Neural cell (in vitro differentiated cells): ENCODE results near the gene MARS1. TPM values are rescaled to one million over a fixed set of nuclear protein-coding genes. Genes with fewer than 3 reads are reported as not detected.

Experiments used
- H2AFZ ChIP-seq: fragments of 200-600, 300-800 bp; sonication (generic), shearing (Covaris generic); 2 replicates; pipeline ENCODE4 v1.6.0; 2014; ENCODE audit warnings: low read depth, mild to moderate bottlenecking, antibody characterized with exemption, low read length, moderate library complexity
- H3F3A ChIP-seq: fragments of 200-600 bp; shearing (Covaris generic); 2 replicates; pipeline ENCODE4 v1.6.1; 2016; ENCODE audit warnings: mild to moderate bottlenecking, moderate library complexity, mixed read lengths, antibody characterized with exemption, low read length; ENCODE audit not compliant: insufficient read depth, poor library complexity, severe bottlenecking
- H3K27ac ChIP-seq: fragments of 200-600, 300-800 bp; sonication (generic), shearing (Covaris generic); 2 replicates; pipeline ENCODE4 v1.5.1; 2014; ENCODE audit warnings: mild to moderate bottlenecking, low read length, moderate library complexity
- H3K27me3 ChIP-seq: fragments of 300-800, 200-600 bp; sonication (generic), shearing (Covaris generic); 2 replicates; pipeline ENCODE4 v1.6.0; 2014; ENCODE audit warnings: mild to moderate bottlenecking, low read depth, low read length, moderate library complexity; ENCODE audit not compliant: insufficient read depth
- H3K36me3 ChIP-seq: fragments of 300-800, 200-600 bp; sonication (generic), shearing (Covaris generic); 2 replicates; pipeline ENCODE4 v1.5.1; 2014; ENCODE audit warnings: mild to moderate bottlenecking, antibody characterized with exemption, low read length, moderate library complexity; ENCODE audit not compliant: insufficient read depth
- H3K4me2 ChIP-seq: fragments of 300-800, 200-600 bp; sonication (generic), shearing (Covaris generic); 2 replicates; pipeline ENCODE4 v1.6.0; 2014; ENCODE audit warnings: mild to moderate bottlenecking, low read length
- H3K4me3 ChIP-seq: fragments of 300-800, 200-600 bp; sonication (generic), shearing (Covaris generic); 2 replicates; pipeline ENCODE4 v1.5.1; 2014; ENCODE audit warnings: mild to moderate bottlenecking, low read length, moderate library complexity
- H3K79me2 ChIP-seq: fragments of 200-600 bp; shearing (Covaris generic); replicated peaks from 2 replicates; pipeline ENCODE4 v1.6.0; 2014; ENCODE audit warnings: mild to moderate bottlenecking, low read length, moderate library complexity; ENCODE audit not compliant: insufficient read depth
- H3K9ac ChIP-seq: fragments of 300-800, 200-600 bp; sonication (generic), shearing (Covaris generic); 2 replicates; pipeline ENCODE4 v1.6.1; 2016; ENCODE audit warnings: mild to moderate bottlenecking, low read length, mixed read lengths
- H3K9me2 ChIP-seq: fragments of 200-600 bp; shearing (Covaris generic); 2 replicates; pipeline ENCODE4 v1.6.1; 2016; ENCODE audit warnings: mild to moderate bottlenecking, low read length, mixed read lengths; ENCODE audit not compliant: insufficient read depth
- H3K9me3 ChIP-seq: fragments of 200-600, 300-800 bp; sonication (generic), shearing (Covaris generic); 2 replicates; pipeline ENCODE4 v1.6.1; 2016; ENCODE audit warnings: mild to moderate bottlenecking, mixed run types, low read length, moderate library complexity, mixed read lengths
- H4K20me1 ChIP-seq: fragments of 200-600 bp; shearing (Covaris generic); 2 replicates; pipeline ENCODE4 v1.6.1; 2016; ENCODE audit warnings: mild to moderate bottlenecking, mixed run types; ENCODE audit not compliant: insufficient read depth
- EP300 ChIP-seq: fragments of 450-650 bp; conservative IDR thresholded peaks from 2 replicates; pipeline ENCODE4 v1.6.1; 2014; ENCODE audit warnings: antibody characterized with exemption, mild to moderate bottlenecking, moderate library complexity; ENCODE audit not compliant: poor library complexity, severe bottlenecking
- EZH2 ChIP-seq: fragments of 200-600, 300-800 bp; shearing (Covaris generic), sonication (generic); IDR thresholded peaks from 2 replicates; pipeline ENCODE4 v1.6.1; 2014; ENCODE audit warnings: antibody characterized with exemption, low read length, borderline replicate concordance, mild to moderate bottlenecking; ENCODE audit not compliant: insufficient read depth, poor library complexity, severe bottlenecking
- MXI1 ChIP-seq: fragments of 450-650 bp; conservative IDR thresholded peaks from 2 replicates; pipeline ENCODE4 v1.6.1; 2014; ENCODE audit warnings: antibody characterized with exemption, mild to moderate bottlenecking; ENCODE audit not compliant: poor library complexity, severe bottlenecking
- POLR2AphosphoS5 ChIP-seq: IDR thresholded peaks from 2 replicates; pipeline ENCODE4 v1.6.1; 2012
- RAD21 ChIP-seq: fragments of 450-650 bp; conservative IDR thresholded peaks from 2 replicates; pipeline ENCODE4 v1.6.1; 2014; ENCODE audit warnings: antibody characterized with exemption, mild to moderate bottlenecking, moderate library complexity
- REST ChIP-seq: IDR thresholded peaks from 2 replicates; pipeline ENCODE4 v1.6.1; 2012; ENCODE audit warnings: borderline replicate concordance
- SMC3 ChIP-seq: fragments of 450-650 bp; conservative IDR thresholded peaks from 2 replicates; pipeline ENCODE4 v1.6.1; 2014; ENCODE audit warnings: antibody characterized with exemption, mild to moderate bottlenecking, moderate library complexity; ENCODE audit not compliant: poor library complexity
- TAF1 ChIP-seq: IDR thresholded peaks from 2 replicates; pipeline ENCODE4 v1.6.1; 2012; ENCODE audit warnings: low read depth
- polyA plus RNA-seq: library from polyadenylated mRNA; depleted of rRNA; stranded (reverse); fragments of >200 nt; gene quantifications from 2 replicates; pipeline ENCODE4 v1.2.3, GENCODE V29; 2014
- TF ChIP-seq, protein P1 (sequence below): fragments of 450-650 bp; IDR thresholded peaks from 2 replicates; pipeline ENCODE4 v1.5.1; 2014; ENCODE audit warnings: antibody characterized with exemption, mild to moderate bottlenecking, moderate library complexity; ENCODE audit not compliant: poor library complexity, severe bottlenecking

Gene MARS1
- polyA plus RNA-seq, 1 donor from 2014 or later, result 321 TPM

GRCh38 chr12:57548488-57548887 lies 60.6 kb downstream of the MARS1 start:
- H3K27ac ChIP-seq, result no peak overlapping the region
- no peak overlapping the region for H3K9ac ChIP-seq
- no peaks in the 10 kb centered on the region for H3K9me2 ChIP-seq
- H3K36me3 ChIP-seq, result no peaks in the 10 kb centered on the region
- H3K79me2 ChIP-seq, result peaks cover 72% of the 10 kb centered on the region
- no peaks in the 10 kb centered on the region for H3K27me3 ChIP-seq
- no peak overlapping the region for H3K4me3 ChIP-seq
- H3K4me2 ChIP-seq, result no peak overlapping the region
- H2AFZ ChIP-seq, result no peak overlapping the region
- H3F3A ChIP-seq, result peaks cover 4% of the 10 kb centered on the region
- H4K20me1 ChIP-seq, result no peaks in the 10 kb centered on the region
- TF ChIP-seq MXI1 (no peak), TAF1 (no peak), POLR2AphosphoS5 (no peak)
- no peaks in the 10 kb centered on the region for H3K9me3 ChIP-seq

GRCh38 chr12:57549203-57549908 lies 61.5 kb downstream of the MARS1 start:
- no peak for TF ChIP-seq EZH2
- no peak for TF ChIP-seq POLR2AphosphoS5
- TF ChIP-seq EP300, result no peak
- no peak for TF ChIP-seq TAF1
- no peak for TF ChIP-seq REST
- no peak for TF ChIP-seq MXI1
- TF ChIP-seq, protein P1, sequence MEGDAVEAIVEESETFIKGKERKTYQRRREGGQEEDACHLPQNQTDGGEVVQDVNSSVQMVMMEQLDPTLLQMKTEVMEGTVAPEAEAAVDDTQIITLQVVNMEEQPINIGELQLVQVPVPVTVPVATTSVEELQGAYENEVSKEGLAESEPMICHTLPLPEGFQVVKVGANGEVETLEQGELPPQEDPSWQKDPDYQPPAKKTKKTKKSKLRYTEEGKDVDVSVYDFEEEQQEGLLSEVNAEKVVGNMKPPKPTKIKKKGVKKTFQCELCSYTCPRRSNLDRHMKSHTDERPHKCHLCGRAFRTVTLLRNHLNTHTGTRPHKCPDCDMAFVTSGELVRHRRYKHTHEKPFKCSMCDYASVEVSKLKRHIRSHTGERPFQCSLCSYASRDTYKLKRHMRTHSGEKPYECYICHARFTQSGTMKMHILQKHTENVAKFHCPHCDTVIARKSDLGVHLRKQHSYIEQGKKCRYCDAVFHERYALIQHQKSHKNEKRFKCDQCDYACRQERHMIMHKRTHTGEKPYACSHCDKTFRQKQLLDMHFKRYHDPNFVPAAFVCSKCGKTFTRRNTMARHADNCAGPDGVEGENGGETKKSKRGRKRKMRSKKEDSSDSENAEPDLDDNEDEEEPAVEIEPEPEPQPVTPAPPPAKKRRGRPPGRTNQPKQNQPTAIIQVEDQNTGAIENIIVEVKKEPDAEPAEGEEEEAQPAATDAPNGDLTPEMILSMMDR, result no peak
- no peak for TF ChIP-seq RAD21
- TF ChIP-seq SMC3, result no peak
- H3K27ac ChIP-seq, result peak overlapping the region; percentile 91

More at GRCh38 chr12:57549203-57549908, 61.5 kb downstream of the MARS1 start:
- Histone ChIP-seq H3F3A (peaks cover 7% of the 10 kb centered on the region), H3K9me3 (no peaks in the 10 kb centered on the region), H2AFZ (peak overlapping the region; percentile 68), H3K27me3 (no peaks in the 10 kb centered on the region), H3K4me2 (peak overlapping the region; percentile 17), H3K4me3 (peak overlapping the region; percentile 79), H3K79me2 (peaks cover 81% of the 10 kb centered on the region), H3K9ac (peak overlapping the region; percentile 99), H3K9me2 (no peaks in the 10 kb centered on the region), H3K36me3 (no peaks in the 10 kb centered on the region), H4K20me1 (no peaks in the 10 kb centered on the region)
